ENCODE results near the gene NTMT1. TPM values are rescaled to one million over a fixed set of nuclear protein-coding genes. Genes with fewer than 3 reads are reported as not detected.
A peak's percentile ranks its signal among the peaks of the same experiment; 100 is the strongest.

The NTMT1 gene
- total and polyA plus RNA-seq, 12 donors = 27.2 to 190 (median 73.6) TPM

GRCh38 chr9:129650680-129651235 lies 24.8 kb downstream of the NTMT1 start:
- intact Hi-C loops (cut with DNase I) = no loop called here
- WGBS, 4 donors = 80 to 88% (median 85%) methylated on average over 2 to 10 of the region's 10 CpGs
- TF ChIP-seq POLR2A (IDR thresholded peaks at IDR 0.05) (no peak), CTCF (IDR thresholded peaks at IDR 0.05) (no peak)
- no peak for DNase-seq
- H3K36me3 ChIP-seq (replicated peaks in 1 of 2) = no peaks in the 10 kb centered on the region
- no peaks in the 10 kb centered on the region for H3K27me3 ChIP-seq
- no peaks in the 10 kb centered on the region for H3K9me3 ChIP-seq (replicated peaks in 1 of 3)
- peaks cover 9 to 12% of the 10 kb centered on the region in 2 donors for H3K4me1 ChIP-seq (replicated peaks in 1 of 2)
- no peak overlapping the region for H3K4me3 ChIP-seq
- no peak overlapping the region for H3K27ac ChIP-seq

GRCh38 chr9:129653823-129654553 lies 28.0 kb downstream of the NTMT1 start:
- peaks cover 9 to 12% of the 10 kb centered on the region in 2 donors for H3K4me1 ChIP-seq (replicated peaks in 1 of 2)
- H3K36me3 ChIP-seq (replicated peaks in 1 of 2) = no peaks in the 10 kb centered on the region
- no peaks in the 10 kb centered on the region for H3K9me3 ChIP-seq (replicated peaks in 1 of 3)
- peak overlapping the region; percentile 17 to 71 (median 42) for H3K27ac ChIP-seq
- TF ChIP-seq CTCF (IDR thresholded peaks at IDR 0.05) (no peak), POLR2A (IDR thresholded peaks at IDR 0.05) (no peak)
- DNase-seq = peak in 1 of 7 donors; percentile 52
- no peak overlapping the region for H3K4me3 ChIP-seq
- H3K27me3 ChIP-seq = no peaks in the 10 kb centered on the region
- intact Hi-C loops (cut with DNase I) = no loop called here
- 23 to 27% (median 25%) methylated on average over 19 of the region's 19 CpGs for WGBS, 4 donors

GRCh38 chr9:129654554-129655040 lies 28.6 kb downstream of the NTMT1 start:
- Histone ChIP-seq H3K27me3 (no peaks in the 10 kb centered on the region), H3K36me3 (replicated peaks in 1 of 2) (no peaks in the 10 kb centered on the region), H3K4me1 (replicated peaks in 1 of 2) (peaks cover 9 to 12% of the 10 kb centered on the region in 2 donors), H3K27ac (peak overlapping the region in 4 of 5 donors; percentile 17 to 52 (median 44)), H3K4me3 (no peak overlapping the region), H3K9me3 (replicated peaks in 1 of 3) (no peaks in the 10 kb centered on the region)
- no peak for DNase-seq
- WGBS, 4 donors = 32 to 43% (median 41%) methylated on average over 12 to 20 of the region's 20 CpGs
- TF ChIP-seq CTCF (IDR thresholded peaks at IDR 0.05) = no peak
- no peak for TF ChIP-seq POLR2A (IDR thresholded peaks at IDR 0.05)
- intact Hi-C loops (cut with DNase I) = no loop called here

- Histone ChIP-seq H3K27ac (no peak overlapping the region), H3K4me1 (replicated peaks in 1 of 2) (peaks cover 9 to 12% of the 10 kb centered on the region in 2 donors), H3K9me3 (replicated peaks in 1 of 3) (no peaks in the 10 kb centered on the region), H3K36me3 (replicated peaks in 1 of 2) (no peaks in the 10 kb centered on the region), H3K4me3 (no peak overlapping the region), H3K27me3 (no peaks in the 10 kb centered on the region)
- TF ChIP-seq POLR2A (IDR thresholded peaks at IDR 0.05) (no peak), CTCF (IDR thresholded peaks at IDR 0.05) (no peak)
- WGBS, 4 donors = 88 to 100% (median 91%) methylated on average over 1 to 7 of the region's 7 CpGs
- intact Hi-C loops (cut with DNase I) = no loop called here
- DNase-seq = no peak
These were observed 29.2 kb downstream of the NTMT1 start for GRCh38 chr9:129655154-129655553.

All from adrenal gland (tissue), 12 donors.